K562 (cell line): Measurements from ENCODE around the gene FAM241B. TPM values are rescaled to one million over a fixed set of nuclear protein-coding genes. Genes with fewer than 3 reads are reported as not detected.

Experiments
- ATAC-seq: fragments of 200-7000 bp; cut with Tn5 transposase; 3 replicates; pipeline ENCODE4 v1.9.1; 2020; ENCODE audit warnings: moderate library complexity
- BruUV-seq: library from RNA; stranded (reverse); fragments of 400-500 nt; replicated peaks from 2 replicates; lab custom pipeline; 2021; lab: Mats Ljungman, UMichigan
- CTCF ChIA-PET: fragments of 300-600 bp; formaldehyde crosslinking; extraction: SDS; loops from one replicate; lab custom pipeline; 2021; ENCODE audit warnings: low intra/inter-chr PET ratio; lab: Yijun Ruan, JAX
- POLR2A ChIA-PET: fragments of 300-600, 350-650 bp; sonication (Branson Sonifier 250); formaldehyde crosslinking; extraction: SDS; loops from one replicate; lab custom pipeline; 2021; ENCODE audit warnings: antibody characterized with exemption, inconsistent platforms; lab: Yijun Ruan, JAX
- DNase-seq, 4 experiments: peaks; one replicate each; pipeline versions ENCODE4 v3.0.0 to v3.0.0-alpha.2; 2011 to 2018; ENCODE audit warnings: low spot score in 3 of 4, mixed read lengths in 3 of 4; ENCODE audit errors: extremely low read depth in 1 of 4
- FAIRE-seq: peaks from 2 replicates; lab custom pipeline; 2011; peaks lifted over from hg19 to GRCh38; lab: Jason Lieb, UNC
- H2AFZ ChIP-seq: 2 replicates; pipeline ENCODE4 v1.6.0; 2011; ENCODE audit warnings: low read depth, low read length, control low read depth, inconsistent platforms
- H3K27ac ChIP-seq: fragments of 200-600 bp; 3 replicates; pipeline ENCODE4 v1.8.0; 2011; ENCODE audit warnings: low read depth, mild to moderate bottlenecking, control low read depth, inconsistent platforms, low read length, moderate library complexity, mixed read lengths; ENCODE audit errors: extremely low read depth
- H3K27me3 ChIP-seq, 2 experiments: fragments of 300-600 bp in 1 of 2; 2 replicates in 1 of 2; 3 replicates in 1 of 2; pipeline versions ENCODE4 v1.6.0 to v1.8.0; 2011; ENCODE audit warnings: inconsistent platforms in 2 of 2, low read length in 2 of 2, mild to moderate bottlenecking in 1 of 2, mixed read lengths in 1 of 2, moderate library complexity in 1 of 2; ENCODE audit not compliant: control insufficient read depth in 2 of 2, insufficient read depth in 2 of 2
- H3K36me3 ChIP-seq: fragments of 300-600 bp; 3 replicates; pipeline ENCODE4 v1.8.0; 2011; ENCODE audit warnings: mild to moderate bottlenecking, low read length, inconsistent platforms; ENCODE audit not compliant: control insufficient read depth, insufficient read depth
- H3K4me1 ChIP-seq, 2 experiments: fragments of 200-600 bp in 1 of 2; replicated peaks in 1 of 2; 2 replicates in 1 of 2; 3 replicates in 1 of 2; pipeline versions ENCODE4 v1.5.1 to v1.8.0; 2011; ENCODE audit warnings: inconsistent platforms in 2 of 2, low read length in 2 of 2, mild to moderate bottlenecking in 1 of 2, mixed read lengths in 1 of 2, moderate library complexity in 1 of 2; ENCODE audit not compliant: control insufficient read depth in 2 of 2, insufficient read depth in 2 of 2
- H3K4me2 ChIP-seq: 2 replicates; pipeline ENCODE4 v1.6.1; 2011; ENCODE audit warnings: low read length, control low read depth, inconsistent platforms, mixed read lengths; ENCODE audit not compliant: insufficient read depth
- H3K4me3 ChIP-seq: fragments of 200-600 bp; sonication (generic), shearing (Covaris generic); 2 replicates; pipeline ENCODE4 v1.5.1; 2016; ENCODE audit warnings: control low read depth, inconsistent platforms
- H3K79me2 ChIP-seq: fragments of 200-600 bp; 3 replicates; pipeline ENCODE4 v1.8.0; 2011; ENCODE audit warnings: low read length, inconsistent platforms; ENCODE audit not compliant: control insufficient read depth, insufficient read depth
- H3K9ac ChIP-seq, 2 experiments: 2 replicates each; pipeline versions ENCODE4 v1.6.0 to v1.6.1; 2011; ENCODE audit warnings: low read depth in 2 of 2, low read length in 2 of 2, control low read depth in 1 of 2, inconsistent platforms in 1 of 2, mild to moderate bottlenecking in 1 of 2, mixed read lengths in 1 of 2; ENCODE audit not compliant: insufficient read depth in 1 of 2
- H3K9me1 ChIP-seq: one replicate; pipeline ENCODE4 v1.6.0; 2011; ENCODE audit warnings: inconsistent platforms, mild to moderate bottlenecking, low read length, moderate library complexity; ENCODE audit not compliant: control insufficient read depth, insufficient read depth
- H3K9me3 ChIP-seq: replicated peaks from 2 replicates; pipeline ENCODE4 v1.5.1; 2011; ENCODE audit warnings: low read depth, low read length, inconsistent platforms; ENCODE audit not compliant: control insufficient read depth, insufficient read depth
- H4K20me1 ChIP-seq: replicated peaks from 2 replicates; pipeline ENCODE4 v1.6.1; 2011; ENCODE audit warnings: low read length, inconsistent platforms, mixed read lengths; ENCODE audit not compliant: control insufficient read depth, insufficient read depth
- ARID3A ChIP-seq: IDR thresholded peaks from 2 replicates; pipeline ENCODE4 v1.6.1; 2012; ENCODE audit warnings: low read depth, low read length, improper control_type of control experiment, borderline replicate concordance
- KDM5B ChIP-seq: fragments of 200-600 bp; sonication (generic); IDR thresholded peaks from 2 replicates; pipeline ENCODE4 v1.6.1; 2012; ENCODE audit warnings: low read depth, mild to moderate bottlenecking, moderate library complexity, low read length, control low read depth, inconsistent platforms; ENCODE audit not compliant: insufficient replicate concordance
- MEF2D ChIP-seq: conservative IDR thresholded peaks from 2 replicates; pipeline ENCODE4 v1.6.1; 2016; ENCODE audit warnings: low read depth, missing genetic modification characterization, missing compliant biosample characterization
- MTA3 ChIP-seq: fragments of 450-650 bp; formaldehyde crosslinking; IDR thresholded peaks from 2 replicates; pipeline ENCODE4 v1.6.1; 2017; ENCODE audit warnings: mild to moderate bottlenecking, borderline replicate concordance
- NR2C2 ChIP-seq, 2 experiments: fragments of 200-800 bp in 1 of 2; sonication (Bioruptor generic) in 1 of 2; sonication (generic) in 1 of 2; formaldehyde crosslinking in 1 of 2; IDR thresholded peaks; 2 replicates each; pipeline versions ENCODE4 v1.6.1 to v1.8.0; 2016 to 2022; ENCODE audit warnings: mild to moderate bottlenecking in 1 of 2, missing compliant biosample characterization in 1 of 2, missing genetic modification characterization in 1 of 2, missing genetic modification reagents in 1 of 2
- SAFB ChIP-seq: fragments of 200-400 bp; formaldehyde crosslinking; IDR thresholded peaks from 2 replicates; pipeline ENCODE4 v1.6.1; 2017; ENCODE audit warnings: low read depth, low read length, borderline replicate concordance
- SFPQ ChIP-seq: fragments of 200-400 bp; formaldehyde crosslinking; IDR thresholded peaks from 2 replicates; pipeline ENCODE4 v1.6.1; 2017; ENCODE audit warnings: mild to moderate bottlenecking, low read depth, low read length, moderate library complexity
- ZKSCAN3 ChIP-seq: fragments of 250-450 bp; sonication (Bioruptor Pico); IDR thresholded peaks from 2 replicates; pipeline ENCODE4 v1.4.0; 2020
- WGBS: fragments of 100-300 bp; shearing (Covaris generic); methylation state at CpG from one replicate; pipeline ENCODE4 v1.1.6; 2016; ENCODE audit warnings: low coverage, mixed read lengths; ENCODE audit not compliant: insufficient coverage; ENCODE audit errors: missing lambda C conversion rate; 5-methylcytosine and 5-hydroxymethylcytosine counted together
- in situ Hi-C: fragments of 300-500 bp; cut with MboI; formaldehyde crosslinking; loops from 4 replicates; pipeline ENCODE4 v1.15.0; 2018; ENCODE audit warnings: inconsistent platforms, mixed read lengths
- intact Hi-C: fragments of 100-400 bp; cut with micrococcal nuclease; formaldehyde crosslinking; loops from 2 replicates; pipeline ENCODE4 v1.14.2; 2022
- polyA plus RNA-seq, 8 experiments: library from polyadenylated mRNA; depleted of rRNA in 4 of 8; stranded (reverse) in 5 of 8; unstranded in 3 of 8; fragments of >200 nt; fragmentation: Nextera tagmentation in 2 of 8; fragmentation: Illumina TruSeq in 1 of 8; extraction: Ambion mirVana in 2 of 8; extraction: Trizol in 1 of 8; gene quantifications; 2 replicates each; pipeline versions ENCODE4 v1.2.1 to v1.2.3, GENCODE V29; 2011 to 2014; ENCODE audit warnings: inconsistent platforms in 1 of 8, missing spikeins in 1 of 8
- total RNA-seq, 7 experiments: library from RNA; depleted of rRNA in 6 of 7; stranded (reverse); fragments of >200 nt in 6 of 7; fragmentation: Illumina TruSeq in 2 of 7; extraction: Trizol in 2 of 7; gene quantifications; 2 replicates each; pipeline versions ENCODE4 v1.2.1 to v1.2.3, GENCODE V29; 2011 to 2021; ENCODE audit warnings: low replicate concordance in 1 of 7
- TF ChIP-seq, protein P1 (sequence below): sonication (generic); formaldehyde crosslinking; IDR thresholded peaks from 2 replicates; pipeline ENCODE4 v1.8.1; 2023; ENCODE audit warnings: mild to moderate bottlenecking, missing genetic modification reagents
- TF ChIP-seq, protein P2 (sequence below): sonication (generic); formaldehyde crosslinking; IDR thresholded peaks from 2 replicates; pipeline ENCODE4 v1.8.0; 2023; ENCODE audit warnings: mild to moderate bottlenecking, missing genetic modification reagents
- TF ChIP-seq, protein P3 (sequence below): fragments of 250-450 bp; sonication (Bioruptor Pico); IDR thresholded peaks from 2 replicates; pipeline ENCODE4 v1.8.0; 2021; ENCODE audit warnings: borderline replicate concordance, mild to moderate bottlenecking, moderate library complexity; ENCODE audit not compliant: poor library complexity, severe bottlenecking

FAM241B gene
- total and polyA plus RNA-seq, 9 of the 15 experiments (the other 6 are each of a cell fraction or from before 2014, with no cell fraction given), result 1.9 to 11.1 (median 3.0) TPM

- WGBS, result 0% methylated on average over 5 of the region's 5 CpGs
- H2AFZ ChIP-seq, result no peak overlapping the region
- POLR2A ChIA-PET, result interaction anchor here (0.8 to 1.3 kb wide), 5 partner anchors 16 to 152 kb away, joined by 3 to 5 read pairs (median 3); no protein-coding TSS in a partner anchor
- H3K9me1 ChIP-seq, result no peaks in the 10 kb centered on the region
- no peaks in the 10 kb centered on the region for H4K20me1 ChIP-seq
- intact Hi-C loops, result loop anchor here (5.0 to 10.0 kb wide), 2 partner anchors 209 to 401 kb away; no protein-coding TSS in a partner anchor
- H3K79me2 ChIP-seq, result no peaks in the 10 kb centered on the region
- no peak overlapping the region for H3K4me3 ChIP-seq
- H3K36me3 ChIP-seq, result peaks cover 3% of the 10 kb centered on the region; the same call in 1 of the 3 replicates
- no peak overlapping the region for H3K27ac ChIP-seq
- BruUV-seq, result no TSS peak
- CTCF ChIA-PET, result interaction anchor here (6.1 kb wide), 1 partner anchor 119 kb away, joined by 80 read pairs; no protein-coding TSS in a partner anchor
- no peak for ATAC-seq
- peaks cover 0 to 38% of the 10 kb centered on the region in 2 experiments; a peak in 2 of 5 replicates for H3K27me3 ChIP-seq
- DNase-seq, result no peak
- H3K9me3 ChIP-seq, result no peaks in the 10 kb centered on the region
- H3K4me2 ChIP-seq, result no peak overlapping the region
- FAIRE-seq, result no peak
- H3K9ac ChIP-seq, result no peak overlapping the region; a peak in 1 of 4 replicates
- in situ Hi-C loops, result loop anchor here (5.0 to 25.0 kb wide), 3 partner anchors 119 to 399 kb away; no protein-coding TSS in a partner anchor
- H3K4me1 ChIP-seq, result peaks cover 0 to 3% of the 10 kb centered on the region in 2 experiments; a peak in 1 of 5 replicates
- TF ChIP-seq, protein P1, sequence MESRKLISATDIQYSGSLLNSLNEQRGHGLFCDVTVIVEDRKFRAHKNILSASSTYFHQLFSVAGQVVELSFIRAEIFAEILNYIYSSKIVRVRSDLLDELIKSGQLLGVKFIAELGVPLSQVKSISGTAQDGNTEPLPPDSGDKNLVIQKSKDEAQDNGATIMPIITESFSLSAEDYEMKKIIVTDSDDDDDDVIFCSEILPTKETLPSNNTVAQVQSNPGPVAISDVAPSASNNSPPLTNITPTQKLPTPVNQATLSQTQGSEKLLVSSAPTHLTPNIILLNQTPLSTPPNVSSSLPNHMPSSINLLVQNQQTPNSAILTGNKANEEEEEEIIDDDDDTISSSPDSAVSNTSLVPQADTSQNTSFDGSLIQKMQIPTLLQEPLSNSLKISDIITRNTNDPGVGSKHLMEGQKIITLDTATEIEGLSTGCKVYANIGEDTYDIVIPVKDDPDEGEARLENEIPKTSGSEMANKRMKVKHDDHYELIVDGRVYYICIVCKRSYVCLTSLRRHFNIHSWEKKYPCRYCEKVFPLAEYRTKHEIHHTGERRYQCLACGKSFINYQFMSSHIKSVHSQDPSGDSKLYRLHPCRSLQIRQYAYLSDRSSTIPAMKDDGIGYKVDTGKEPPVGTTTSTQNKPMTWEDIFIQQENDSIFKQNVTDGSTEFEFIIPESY (CRISPR knock-in tag), result no peak
- TF ChIP-seq MTA3 (no peak), ZKSCAN3 (CRISPR knock-in tag) (no peak), SAFB (no peak), SFPQ (no peak), MEF2D (tag) (no peak), NR2C2 (CRISPR knock-in tag; IDR thresholded peaks at IDR 0.05) (no peak), NR2C2 (tag; IDR thresholded peaks at IDR 0.05) (no peak), KDM5B (no peak), ARID3A (no peak)
- TF ChIP-seq, protein P2, sequence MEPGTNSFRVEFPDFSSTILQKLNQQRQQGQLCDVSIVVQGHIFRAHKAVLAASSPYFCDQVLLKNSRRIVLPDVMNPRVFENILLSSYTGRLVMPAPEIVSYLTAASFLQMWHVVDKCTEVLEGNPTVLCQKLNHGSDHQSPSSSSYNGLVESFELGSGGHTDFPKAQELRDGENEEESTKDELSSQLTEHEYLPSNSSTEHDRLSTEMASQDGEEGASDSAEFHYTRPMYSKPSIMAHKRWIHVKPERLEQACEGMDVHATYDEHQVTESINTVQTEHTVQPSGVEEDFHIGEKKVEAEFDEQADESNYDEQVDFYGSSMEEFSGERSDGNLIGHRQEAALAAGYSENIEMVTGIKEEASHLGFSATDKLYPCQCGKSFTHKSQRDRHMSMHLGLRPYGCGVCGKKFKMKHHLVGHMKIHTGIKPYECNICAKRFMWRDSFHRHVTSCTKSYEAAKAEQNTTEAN (CRISPR knock-in tag), result no peak
- TF ChIP-seq, protein P3, sequence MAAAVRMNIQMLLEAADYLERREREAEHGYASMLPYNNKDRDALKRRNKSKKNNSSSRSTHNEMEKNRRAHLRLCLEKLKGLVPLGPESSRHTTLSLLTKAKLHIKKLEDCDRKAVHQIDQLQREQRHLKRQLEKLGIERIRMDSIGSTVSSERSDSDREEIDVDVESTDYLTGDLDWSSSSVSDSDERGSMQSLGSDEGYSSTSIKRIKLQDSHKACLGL, result no peak
Measured at GRCh38 chr10:69636273-69636575, 6.2 kb downstream of the FAM241B start.
